Activated T-cell treated with anti-CD3 and anti-CD28 coated beads for 24 hours (primary cell): ENCODE results near the gene GMEB2.
"Not testable (repeated sequence)": the region's sequence is repeated elsewhere in the genome, so short reads cannot be mapped to it uniquely, and the experiment has no call there.

Experiments used
- DNase-seq: peaks from one replicate; pipeline ENCODE4 v3.0.0-alpha.2; 2020; ENCODE audit warnings: low read depth

The GMEB2 gene

GRCh38 chr20:63636752-63637628 lies 10.1 kb upstream of the GMEB2 start:
- DNase-seq, result no peak

GRCh38 chr20:63635431-63636141 lies 8.7 kb upstream of the GMEB2 start:
- peak; percentile 66 for DNase-seq

GRCh38 chr20:63633732-63634131 lies 6.8 kb upstream of the GMEB2 start:
- no peak for DNase-seq

- DNase-seq, result not testable (repeated sequence)
These were observed 4.5 kb upstream of the GMEB2 start for GRCh38 chr20:63631426-63631825.

GRCh38 chr20:63630956-63631355 lies 4.1 kb upstream of the GMEB2 start:
- DNase-seq, result not testable (repeated sequence)

GRCh38 chr20:63628246-63628975 lies 1.5 kb upstream of the GMEB2 start:
- peak; percentile 73 for DNase-seq

GRCh38 chr20:63627751-63628245 lies 897 bp upstream of the GMEB2 start:
- no peak for DNase-seq

- peak; percentile 92 for DNase-seq
These were observed 339 bp upstream of the GMEB2 start for GRCh38 chr20:63627129-63627750.

GRCh38 chr20:63625771-63626423 lies 1.0 kb downstream of the GMEB2 start:
- no peak for DNase-seq

- no peak for DNase-seq
These were observed 2.4 kb downstream of the GMEB2 start for GRCh38 chr20:63624486-63624885.

GRCh38 chr20:63622732-63623131 lies 4.2 kb downstream of the GMEB2 start:
- no peak for DNase-seq

- DNase-seq, result no peak
These were observed 4.8 kb downstream of the GMEB2 start for GRCh38 chr20:63622096-63622495.

- DNase-seq, result no peak
These were observed 5.9 kb downstream of the GMEB2 start for GRCh38 chr20:63620991-63621390.

- no peak for DNase-seq
These were observed 7.4 kb downstream of the GMEB2 start for GRCh38 chr20:63619505-63619904.

- no peak for DNase-seq
These were observed 7.8 kb downstream of the GMEB2 start for GRCh38 chr20:63619086-63619485.

GRCh38 chr20:63618291-63618980 lies 8.5 kb downstream of the GMEB2 start:
- DNase-seq, result no peak

- DNase-seq, result no peak
These were observed 9.0 kb downstream of the GMEB2 start for GRCh38 chr20:63617876-63618265.

GRCh38 chr20:63617092-63617875 lies 9.6 kb downstream of the GMEB2 start:
- DNase-seq, result no peak

GRCh38 chr20:63613863-63614594 lies 12.9 kb downstream of the GMEB2 start:
- not testable (repeated sequence) for DNase-seq
